Mesenteric fat pad (tissue), 1 donor: ENCODE data around the gene NR2F6. TPM values are rescaled to one million over a fixed set of nuclear protein-coding genes. Genes with fewer than 3 reads are reported as not detected.

Experiments
- DNase-seq: peaks from one replicate; pipeline ENCODE4 v3.0.0-alpha.2; 2020; ENCODE audit warnings: low spot score
- total RNA-seq: library from RNA; stranded (reverse); fragmentation: NEBNext Ultra II Directional; extraction: Animal tissue kit (Norgen Biotek cat#: 25700); gene quantifications from one replicate; pipeline ENCODE4 v1.2.1, GENCODE V29; 2021
- donor health status: DM: yes; HTN: yes; CAD: no.

The NR2F6 gene
- total RNA-seq, 1 donor from 2014 or later: 42.8 TPM

DNA sequence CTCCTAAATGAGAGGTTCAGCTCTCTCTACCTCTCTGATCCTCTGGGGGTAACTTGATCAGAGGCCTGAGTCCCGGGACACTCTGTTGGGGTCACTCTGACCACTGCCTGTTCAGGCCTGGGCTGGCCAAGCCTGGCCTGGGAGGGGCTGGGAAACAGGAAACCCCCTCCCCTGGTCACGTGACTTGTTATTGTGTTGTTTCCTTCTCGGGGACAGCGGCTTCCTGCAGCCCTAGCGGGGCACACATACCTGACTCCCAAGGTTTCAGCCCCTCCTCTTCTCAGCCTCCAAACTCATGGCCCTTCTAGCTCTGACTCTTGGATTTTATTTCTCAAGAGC is 18.9 kb upstream of the NR2F6 start, which contains the start of gene USHBP1:
USHBP1 (minus strand) TSS at position 105 of the 339 bp plus-strand sequence. CDS start 446 bp downstream, outside the sequence.
- DNase-seq: no peak

DNA sequence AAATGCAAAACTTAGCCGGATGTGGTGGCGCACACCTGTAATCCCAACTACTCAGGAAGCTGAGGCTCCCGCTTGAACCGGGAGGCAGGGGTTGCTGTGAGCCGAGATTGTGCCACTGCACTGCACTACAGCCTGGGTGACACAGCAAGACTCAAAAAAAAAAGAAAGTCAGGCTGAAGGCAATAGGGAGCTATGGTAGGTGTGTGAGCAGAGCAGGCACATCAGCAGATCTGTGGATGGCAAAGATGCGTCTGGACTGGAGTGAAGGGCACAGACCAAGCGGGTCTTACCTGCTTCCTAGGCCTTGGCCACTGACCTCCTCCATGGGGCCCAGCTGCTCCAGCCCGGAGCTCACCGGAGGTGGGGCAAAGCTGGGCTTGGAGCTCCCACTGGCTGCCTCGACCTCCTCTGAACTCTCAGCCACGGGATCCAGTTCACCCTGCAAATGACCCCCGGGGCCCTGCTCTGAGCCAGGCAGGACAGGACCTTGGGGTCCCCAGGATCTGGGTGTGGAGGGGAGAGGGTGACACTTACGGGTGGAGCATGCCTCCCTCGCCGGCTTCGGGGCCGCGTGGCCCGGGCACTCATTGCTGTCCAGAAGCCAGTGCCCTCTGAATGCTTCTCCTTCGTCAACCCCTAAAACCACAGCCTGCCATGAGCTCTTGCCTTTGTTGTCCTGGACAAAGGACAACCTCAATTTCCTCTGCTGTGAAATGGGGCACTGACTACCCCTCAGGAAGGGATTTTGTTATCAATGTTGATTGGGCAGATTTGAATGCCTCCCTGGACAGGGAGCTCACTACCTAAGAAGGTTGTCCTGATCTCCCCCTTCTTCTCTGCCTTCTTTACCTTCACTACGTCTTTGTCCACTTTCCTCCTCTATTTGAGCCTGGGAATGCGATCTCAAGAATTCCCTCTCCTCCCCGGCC is 18.3 kb upstream of the NR2F6 start:
- DNase-seq: no peak

DNA sequence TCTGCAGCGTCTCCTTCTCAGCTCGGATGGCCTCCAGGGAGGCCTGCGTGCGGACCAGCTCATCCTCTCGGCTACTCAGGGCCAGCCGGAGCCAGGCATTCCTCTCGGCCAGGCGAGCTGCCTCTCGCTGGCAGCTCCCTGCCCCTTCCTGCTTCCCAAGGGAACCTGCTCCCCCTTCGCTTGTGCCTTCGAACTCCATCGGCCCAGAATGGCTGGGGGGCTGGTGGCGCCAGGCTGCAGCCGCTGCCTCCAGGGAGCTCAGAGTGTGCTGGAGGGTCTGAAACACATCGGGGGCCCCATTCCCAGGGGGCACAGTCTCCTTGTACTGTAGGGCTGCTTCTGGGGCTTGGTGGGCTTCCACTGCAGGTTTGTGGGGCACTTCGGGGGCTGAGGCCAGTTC is 16.8 kb upstream of the NR2F6 start:
- DNase-seq: no peak

DNA sequence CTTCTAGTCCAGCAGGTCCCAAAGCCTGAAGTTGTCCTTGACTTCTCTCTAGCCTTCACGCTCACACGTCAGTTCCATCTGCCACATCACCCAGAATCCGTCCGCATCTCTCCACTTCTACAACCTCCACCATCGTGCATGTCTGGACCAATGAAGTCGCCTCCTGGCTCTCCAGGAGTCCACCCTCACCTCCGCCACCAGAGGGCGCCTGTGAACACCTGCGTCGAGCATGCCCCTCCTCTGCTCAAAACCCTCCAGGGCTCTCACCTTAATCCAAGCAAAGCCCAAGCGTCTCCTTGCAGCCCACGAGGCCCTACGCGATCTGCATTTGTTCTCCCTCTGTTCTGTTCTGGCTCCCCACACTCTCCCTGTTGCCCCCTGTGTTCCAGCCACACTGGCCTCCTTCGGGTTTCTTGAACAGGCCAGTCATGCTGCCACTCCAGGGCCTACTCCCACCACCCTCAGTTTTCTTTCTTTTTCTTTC is 15.2 kb upstream of the NR2F6 start:
- no peak for DNase-seq

DNA sequence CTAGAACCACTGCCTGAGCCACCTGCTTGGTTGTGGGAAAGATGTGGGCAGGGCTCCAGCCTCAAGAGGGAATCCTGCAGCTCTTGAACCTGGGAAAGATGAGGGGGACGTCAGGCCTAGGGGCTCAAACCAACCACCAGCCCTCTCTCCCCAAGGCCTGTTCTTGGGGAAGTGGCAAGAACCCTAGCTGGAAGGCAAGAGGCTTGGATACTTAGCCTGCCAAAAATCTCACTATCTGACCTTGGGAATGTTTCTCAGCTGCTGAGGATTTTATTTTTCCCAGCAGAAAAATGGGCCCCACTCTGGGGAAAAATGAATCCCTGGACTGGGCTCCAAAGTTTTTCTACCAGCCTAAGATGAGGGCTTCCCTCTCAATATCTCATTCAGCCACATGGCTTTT is 14.2 kb upstream of the NR2F6 start:
- no peak for DNase-seq

DNA sequence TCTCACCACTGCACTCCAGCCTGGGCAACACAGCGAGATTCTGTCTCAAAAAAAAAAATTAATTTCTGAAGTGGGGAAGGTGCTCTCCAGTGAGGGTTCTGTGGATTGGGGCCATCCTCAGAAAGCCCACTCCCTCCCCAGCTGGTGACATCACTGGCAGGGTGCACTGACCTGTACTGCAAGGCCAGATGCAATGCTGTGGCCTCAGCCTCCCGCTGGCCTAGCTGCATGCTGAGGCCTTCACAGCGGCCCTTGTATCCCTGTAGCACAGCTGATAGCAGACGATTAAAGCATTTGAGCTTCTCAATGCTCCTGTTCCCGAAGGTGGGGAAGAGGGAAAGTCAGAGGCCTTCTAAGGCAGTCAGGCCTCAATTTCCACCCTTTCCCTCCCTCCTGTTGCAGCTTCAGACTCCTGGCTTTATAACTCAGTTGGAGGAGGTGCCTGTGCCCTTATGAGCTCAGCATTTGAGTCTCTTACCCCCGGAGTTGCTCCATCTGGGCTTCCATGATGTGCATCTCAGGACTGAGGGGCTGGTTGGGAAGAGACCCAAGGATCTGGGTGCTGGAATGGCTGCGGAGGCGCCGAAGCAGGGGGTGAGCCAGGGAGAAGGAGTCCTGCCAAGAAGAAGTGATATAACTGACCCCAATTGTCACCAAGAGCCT is 13.5 kb upstream of the NR2F6 start:
- DNase-seq: no peak

DNA sequence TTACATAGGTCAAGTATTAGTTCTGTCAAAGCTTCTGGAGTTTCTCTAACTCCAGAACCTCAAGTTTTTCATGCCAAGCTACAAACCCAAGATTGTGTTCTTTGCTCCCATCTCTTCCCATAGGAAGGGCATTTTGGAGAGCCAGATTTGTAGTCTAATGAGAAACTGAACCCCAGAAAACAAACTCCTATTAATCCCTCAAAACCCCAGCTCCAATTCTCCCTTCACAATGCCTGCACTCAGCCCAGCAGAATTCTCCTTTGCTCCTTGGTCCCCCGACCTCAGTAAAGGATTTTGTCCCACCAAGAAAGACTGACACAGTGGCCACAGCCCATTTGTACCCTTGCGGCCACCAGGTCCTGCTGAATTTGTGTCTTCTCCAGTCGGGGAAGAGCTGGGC is 10.4 kb upstream of the NR2F6 start:
- no peak for DNase-seq

DNA sequence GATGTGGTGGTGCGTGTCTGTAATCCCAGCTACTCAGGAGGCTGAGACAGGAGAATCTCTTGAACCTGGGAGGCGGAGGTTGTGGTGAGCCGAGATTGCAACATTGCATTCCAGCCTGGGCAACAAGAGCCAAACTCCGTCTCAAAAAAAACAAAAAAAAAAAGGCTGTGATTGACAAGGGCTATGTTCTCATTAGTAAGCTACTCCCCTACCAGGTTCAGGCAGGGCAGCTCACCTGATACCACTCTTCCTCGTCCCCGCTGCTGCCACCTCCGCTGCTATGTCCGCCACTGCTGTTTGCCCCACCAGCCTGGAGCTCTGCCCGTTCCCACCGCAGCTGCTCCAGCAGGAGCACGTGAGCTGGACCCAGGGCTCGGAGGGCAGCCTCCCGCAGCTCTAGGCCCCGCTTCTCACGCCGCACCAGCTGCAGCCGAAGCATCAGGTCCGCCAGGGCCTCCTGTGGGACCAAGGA is 9.5 kb upstream of the NR2F6 start:
- DNase-seq: no peak

DNA sequence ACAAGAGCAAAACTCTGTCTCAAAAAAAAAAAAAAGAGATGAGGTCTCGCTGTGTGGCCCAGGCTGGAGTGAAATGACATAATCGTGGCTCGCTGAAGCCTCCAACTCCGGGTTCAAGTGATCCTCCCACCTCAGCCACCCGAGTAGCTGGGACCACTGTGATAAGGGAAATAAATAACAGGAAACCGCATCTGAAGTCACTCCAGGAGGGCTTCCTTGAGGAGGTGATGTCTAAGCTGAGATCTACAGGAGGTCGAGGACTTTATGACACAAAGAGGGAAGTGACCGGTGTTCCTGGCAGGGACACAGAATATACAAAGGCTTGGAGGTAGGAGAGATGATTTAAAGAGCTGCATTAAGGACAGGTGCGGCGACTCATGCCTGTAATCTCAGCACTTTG is 8.9 kb upstream of the NR2F6 start:
- DNase-seq: no peak

DNA sequence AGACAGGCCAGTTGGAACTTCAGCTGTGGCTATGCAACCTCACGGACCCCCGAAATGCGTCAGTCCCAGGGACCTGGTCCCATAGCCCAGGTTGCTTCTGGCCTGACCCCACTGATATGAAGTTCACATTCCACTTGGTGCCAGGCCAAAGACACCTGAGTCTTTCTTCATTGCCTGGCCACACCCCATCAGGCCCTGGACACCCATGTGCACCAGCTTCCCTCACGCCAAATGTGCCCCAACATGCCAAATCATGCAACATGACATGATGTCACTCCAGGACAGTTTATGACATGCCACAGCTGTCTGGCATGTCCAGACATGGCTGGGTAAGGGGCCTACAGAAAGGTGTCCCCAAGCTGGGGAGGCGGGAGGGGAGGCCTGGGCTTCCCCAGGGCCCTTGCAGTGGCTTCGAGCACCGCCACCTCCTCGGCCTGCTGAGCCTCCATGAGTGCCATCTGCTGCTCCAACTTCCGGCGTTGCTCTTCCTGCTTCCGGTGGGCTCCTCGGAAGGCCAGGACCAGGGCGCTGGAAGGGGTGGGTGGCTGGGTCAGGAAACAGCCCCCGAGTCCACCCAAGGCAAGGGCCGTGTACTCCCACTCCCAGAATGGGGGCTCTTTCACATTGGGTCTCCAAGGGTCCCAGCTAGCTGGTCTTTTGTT is 4.3 kb upstream of the NR2F6 start:
- no peak for DNase-seq

DNA sequence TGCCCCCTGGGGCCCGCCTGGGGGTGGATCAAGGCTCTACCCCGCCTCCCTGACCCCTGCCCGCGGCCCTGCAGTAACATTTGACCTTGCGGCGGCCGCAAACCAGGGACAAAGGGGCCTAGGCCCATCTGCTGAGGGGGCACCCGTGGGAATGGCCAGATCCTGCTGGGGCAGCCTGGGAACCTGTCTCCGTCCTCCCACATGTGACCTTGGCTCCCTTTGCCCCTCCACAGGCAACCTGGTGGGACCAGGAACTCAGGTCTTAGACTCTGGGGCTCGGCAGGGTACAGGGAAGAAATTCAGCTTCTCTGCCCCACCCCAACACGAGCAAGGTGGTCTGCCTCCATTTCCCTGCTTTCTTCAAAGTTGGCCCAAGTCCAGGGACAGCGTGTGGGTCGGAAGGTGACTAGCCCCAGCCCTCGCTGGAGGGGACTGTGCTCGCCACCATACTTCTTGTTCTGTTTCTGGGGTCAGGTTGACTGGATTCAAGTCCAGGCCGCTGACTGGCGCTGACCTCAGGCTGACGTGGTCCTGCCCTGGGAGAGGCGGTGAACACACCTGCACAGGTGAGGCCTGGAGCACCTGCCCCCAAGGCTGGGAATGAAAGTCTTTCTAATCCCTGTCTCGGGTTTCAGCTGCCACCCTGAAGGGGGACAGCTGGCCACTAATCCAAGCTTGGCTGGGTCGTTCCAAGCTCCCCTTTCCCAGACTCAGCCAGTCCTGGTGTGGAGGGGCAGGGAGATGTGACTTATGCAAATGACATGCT is 2.5 kb upstream of the NR2F6 start:
- no peak for DNase-seq

DNA sequence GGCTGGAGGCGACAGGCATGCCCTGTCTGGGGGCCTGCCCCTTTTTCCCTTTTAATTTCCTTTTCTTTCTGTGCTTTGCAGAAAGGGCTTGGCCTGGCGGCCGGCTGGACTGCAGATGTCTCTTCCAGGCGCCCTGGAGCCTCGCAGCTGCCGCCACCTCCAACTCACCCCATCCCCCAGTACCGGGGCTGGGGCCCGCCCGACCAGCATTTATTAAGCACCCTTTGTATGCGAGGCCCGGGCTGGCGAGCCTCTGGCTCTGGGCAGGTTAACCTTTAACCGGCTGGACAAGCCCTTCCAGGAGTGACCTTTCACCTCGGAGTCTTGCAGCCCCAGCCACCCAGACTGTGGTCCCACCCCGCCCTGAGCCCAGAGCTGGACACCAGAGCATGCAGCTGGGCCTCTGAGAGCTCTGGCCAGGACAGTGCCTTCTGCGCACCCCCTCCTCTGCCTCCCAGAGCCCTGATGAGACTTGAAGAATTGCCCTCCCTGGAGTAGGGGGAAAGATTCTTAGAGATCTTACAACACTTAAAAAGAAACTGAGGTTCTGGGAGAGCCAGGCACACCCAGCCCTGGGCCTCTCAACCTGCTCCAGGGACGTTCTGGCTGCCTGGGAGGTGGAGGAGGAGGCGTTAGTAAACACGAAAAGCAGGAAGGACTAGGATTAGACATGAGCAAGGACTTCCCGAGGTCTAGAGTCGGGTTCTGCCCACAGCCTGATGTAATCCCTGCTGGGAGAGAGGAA is 1.1 kb upstream of the NR2F6 start:
- DNase-seq: no peak

DNA sequence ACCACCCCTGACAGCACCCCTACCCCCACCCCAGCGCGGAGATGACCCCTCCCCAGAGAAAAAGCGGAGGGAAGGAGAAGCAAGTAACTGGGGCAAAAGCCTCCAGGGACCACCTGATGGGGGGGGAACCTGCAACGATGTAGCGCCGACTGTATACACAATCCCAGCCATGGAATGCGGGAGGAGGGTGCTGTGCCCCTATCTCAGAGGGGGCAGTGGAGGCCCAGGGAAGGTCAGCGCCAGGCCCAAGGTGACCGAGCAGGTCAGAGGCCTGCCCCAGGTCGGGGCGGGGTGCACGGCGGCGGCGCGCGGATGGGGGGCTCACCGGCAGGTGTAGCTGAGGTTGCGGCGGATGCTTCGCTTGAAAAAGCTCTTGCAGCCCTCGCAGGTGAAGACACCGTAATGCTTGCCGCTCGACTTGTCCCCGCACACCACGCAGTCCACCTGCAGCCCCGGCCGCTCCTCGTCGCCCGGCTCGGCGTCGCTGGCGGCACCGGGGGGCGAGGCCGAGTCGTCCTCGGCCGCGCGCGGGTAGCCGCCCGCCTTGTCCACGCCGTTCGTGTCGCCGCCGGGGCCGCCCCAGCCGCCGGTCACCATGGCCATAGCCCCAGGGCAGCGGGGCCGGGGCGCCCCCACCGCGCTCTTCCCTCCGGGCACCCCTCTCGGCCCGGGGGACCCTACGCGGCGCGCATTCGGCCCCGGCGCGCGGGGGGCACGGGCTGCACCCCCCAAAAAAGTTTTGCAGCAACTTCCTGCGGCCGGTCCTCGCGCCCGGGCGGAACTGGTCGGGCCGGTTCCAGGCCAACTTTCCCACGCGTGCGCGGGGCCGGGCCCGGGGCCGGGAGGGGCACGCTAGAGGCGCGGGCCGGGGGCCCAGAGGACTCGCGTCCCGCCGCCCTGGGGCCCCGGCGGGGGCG is 843 bp downstream of the NR2F6 start:
- no peak for DNase-seq

DNA sequence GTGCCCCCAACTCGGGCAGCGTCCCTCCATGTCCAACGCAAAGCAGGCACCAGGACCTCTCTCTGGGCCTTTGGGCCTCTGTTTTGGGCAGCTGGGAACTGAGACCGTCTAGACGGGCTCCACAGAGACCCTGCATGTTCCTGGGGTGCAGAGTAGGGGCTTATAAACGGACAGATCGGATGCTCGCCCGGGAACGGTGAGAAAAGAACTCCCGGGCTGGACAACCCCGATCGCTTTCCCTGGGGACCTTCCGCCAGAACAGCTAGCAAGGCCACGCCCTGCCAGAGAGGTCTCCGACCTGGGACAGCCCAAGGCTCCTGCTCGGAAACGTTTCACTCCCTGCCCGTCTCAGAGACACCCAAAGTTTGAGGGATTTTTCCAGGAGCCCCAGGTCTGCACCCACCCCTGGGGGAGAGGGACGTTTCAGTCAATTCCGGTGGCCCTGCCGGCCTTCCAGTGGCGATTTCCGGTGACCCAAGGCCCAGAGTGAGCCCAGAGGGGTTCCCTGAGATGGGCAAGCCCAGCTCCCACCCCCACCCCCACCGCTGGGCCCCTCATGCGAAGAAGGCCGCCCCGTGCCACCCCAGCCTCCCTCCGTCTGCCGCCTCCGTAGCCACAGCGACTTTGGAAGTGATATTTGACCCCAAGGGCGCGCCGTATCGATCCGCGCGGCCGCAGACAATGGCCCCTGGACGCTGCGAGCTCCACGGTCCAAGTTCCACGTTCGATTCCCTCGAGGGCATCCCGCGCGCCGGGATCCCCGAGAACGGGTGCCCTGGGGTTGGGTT is 1.7 kb downstream of the NR2F6 start:
- no peak for DNase-seq

DNA sequence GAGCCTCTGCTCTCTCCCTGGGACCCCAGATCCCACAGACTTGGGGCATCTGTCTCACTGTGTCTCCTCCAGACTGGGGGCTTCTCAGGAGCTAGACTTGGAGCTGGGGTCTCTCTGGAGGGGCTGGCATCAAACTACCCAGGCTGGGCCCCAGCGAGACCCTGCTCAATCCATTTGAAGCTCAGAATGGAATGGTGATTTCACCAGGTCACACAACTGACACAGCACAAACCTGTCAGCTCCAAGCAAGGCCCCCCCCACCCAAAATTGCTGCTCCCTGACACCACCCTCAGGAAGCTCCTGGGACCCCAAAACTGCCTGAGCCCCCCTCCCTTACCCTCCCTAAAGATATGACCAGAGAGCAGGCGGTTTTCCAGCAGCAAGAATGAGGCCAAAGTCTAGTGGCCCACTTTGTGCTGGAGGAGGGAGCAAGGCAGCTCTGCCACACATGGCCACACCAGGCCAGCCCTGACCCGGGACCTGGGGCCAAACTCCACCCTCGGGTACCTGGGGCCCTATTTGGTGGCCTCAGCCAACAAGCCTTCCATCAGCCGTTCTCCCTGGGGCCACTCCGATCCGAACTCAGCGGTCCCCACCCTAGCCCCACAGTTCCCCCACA is 2.4 kb downstream of the NR2F6 start:
- DNase-seq: no peak

DNA sequence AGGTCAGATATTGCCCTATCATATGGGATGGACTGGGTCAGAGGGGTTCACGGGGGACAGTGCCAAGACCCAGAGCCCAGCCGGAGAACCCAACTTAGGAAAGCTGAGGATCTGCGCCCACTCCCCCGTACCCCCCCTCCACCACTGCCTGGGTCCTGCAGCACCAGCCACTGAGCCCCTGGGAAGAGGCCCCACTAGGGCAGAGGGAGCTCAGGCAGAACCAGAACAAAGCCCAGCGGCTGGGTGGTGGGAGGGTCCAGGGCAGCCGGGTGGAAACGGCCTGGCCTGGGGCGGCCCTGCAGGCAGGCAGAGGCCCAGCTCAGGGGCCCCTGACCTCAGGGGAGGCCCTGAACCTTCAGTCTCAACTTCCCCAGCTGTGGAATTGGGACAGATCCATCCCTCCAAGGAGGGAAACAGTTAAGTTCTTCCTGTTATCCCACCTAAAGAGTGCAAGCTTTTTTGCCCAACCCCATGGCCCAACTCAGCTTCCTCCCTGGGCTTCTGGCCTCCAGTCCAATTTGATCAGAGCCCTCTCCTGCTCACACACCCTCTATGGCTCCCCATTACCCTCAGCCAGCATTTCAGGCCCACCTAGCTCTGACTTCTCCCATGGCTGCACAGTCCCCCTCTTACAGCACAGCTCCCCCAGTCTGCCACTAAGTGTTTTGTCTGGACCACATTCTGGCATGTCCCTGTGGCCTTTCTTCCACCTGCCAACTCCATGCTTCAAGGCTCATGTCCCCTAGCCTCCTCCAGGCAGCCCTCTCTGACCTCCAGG is 3.1 kb downstream of the NR2F6 start:
- DNase-seq: no peak

DNA sequence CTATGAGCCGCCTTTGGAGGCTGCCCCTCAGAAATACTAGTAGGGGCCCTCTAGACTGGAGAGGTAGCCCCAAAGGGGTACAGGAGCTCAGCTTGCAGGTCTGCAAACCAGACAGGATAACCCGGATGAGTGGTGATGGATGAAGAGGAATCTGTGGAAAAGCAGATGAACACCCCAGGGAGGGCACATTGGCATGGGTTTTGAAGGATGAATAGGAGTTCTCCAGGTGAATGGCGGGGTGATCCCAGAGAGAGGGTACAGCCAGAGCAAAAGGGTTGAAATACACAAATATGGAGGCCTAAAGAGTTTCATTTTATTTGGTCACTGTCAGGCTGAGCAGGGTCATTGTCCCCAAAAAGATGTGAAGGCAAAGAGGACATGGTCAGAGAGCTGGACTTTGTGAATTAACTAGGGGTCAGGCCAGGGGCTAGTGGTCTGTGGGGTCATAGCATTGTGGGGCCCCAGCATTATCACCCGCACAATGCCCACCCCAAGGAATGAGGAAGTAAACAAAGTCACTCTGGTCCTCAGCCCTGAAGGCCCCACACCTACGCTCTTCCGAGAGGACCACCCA is 4.8 kb downstream of the NR2F6 start:
- DNase-seq: no peak
